Measurements from ENCODE around the gene NR6A1. TPM values are rescaled to one million over a fixed set of nuclear protein-coding genes. Genes with fewer than 3 reads are reported as not detected.

The NR6A1 gene
- polyA plus RNA-seq, 1 experiment, result 0.25 TPM

DNA sequence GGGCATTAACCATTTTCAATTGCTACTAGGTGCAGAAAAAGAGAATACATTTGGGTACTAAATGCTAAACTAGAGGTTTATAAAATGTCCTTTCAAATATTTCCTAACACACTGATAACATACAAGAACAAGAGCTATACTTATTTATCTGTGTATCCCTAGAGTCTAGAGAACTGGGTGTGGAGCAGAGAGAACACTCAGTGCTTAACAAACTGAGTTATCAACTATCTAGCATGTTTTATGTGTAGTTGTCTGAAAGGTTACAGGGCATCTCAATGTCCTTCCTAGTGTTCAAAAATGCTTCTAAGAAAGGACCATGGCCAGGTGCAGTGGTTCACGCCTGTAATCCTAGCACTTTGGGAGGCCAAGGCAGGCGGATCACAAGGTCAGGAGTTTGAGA is 40.3 kb downstream of the NR6A1 start:
- ChIA-PET POLR2A (no interaction called here), CTCF (interaction anchor here (1.2 kb wide), 1 partner anchor 19 kb away, joined by 3 read pairs; no protein-coding TSS in a partner anchor)
- no peaks in the 10 kb centered on the region for H3K27me3 ChIP-seq (ENCODE audit: control insufficient read depth, insufficient read depth, low read length)
- no peak overlapping the region for H3K4me3 ChIP-seq (ENCODE audit: low read depth, low read length)
- TF ChIP-seq, protein P1, sequence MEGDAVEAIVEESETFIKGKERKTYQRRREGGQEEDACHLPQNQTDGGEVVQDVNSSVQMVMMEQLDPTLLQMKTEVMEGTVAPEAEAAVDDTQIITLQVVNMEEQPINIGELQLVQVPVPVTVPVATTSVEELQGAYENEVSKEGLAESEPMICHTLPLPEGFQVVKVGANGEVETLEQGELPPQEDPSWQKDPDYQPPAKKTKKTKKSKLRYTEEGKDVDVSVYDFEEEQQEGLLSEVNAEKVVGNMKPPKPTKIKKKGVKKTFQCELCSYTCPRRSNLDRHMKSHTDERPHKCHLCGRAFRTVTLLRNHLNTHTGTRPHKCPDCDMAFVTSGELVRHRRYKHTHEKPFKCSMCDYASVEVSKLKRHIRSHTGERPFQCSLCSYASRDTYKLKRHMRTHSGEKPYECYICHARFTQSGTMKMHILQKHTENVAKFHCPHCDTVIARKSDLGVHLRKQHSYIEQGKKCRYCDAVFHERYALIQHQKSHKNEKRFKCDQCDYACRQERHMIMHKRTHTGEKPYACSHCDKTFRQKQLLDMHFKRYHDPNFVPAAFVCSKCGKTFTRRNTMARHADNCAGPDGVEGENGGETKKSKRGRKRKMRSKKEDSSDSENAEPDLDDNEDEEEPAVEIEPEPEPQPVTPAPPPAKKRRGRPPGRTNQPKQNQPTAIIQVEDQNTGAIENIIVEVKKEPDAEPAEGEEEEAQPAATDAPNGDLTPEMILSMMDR (IDR thresholded peaks at IDR 0.05; ENCODE audit: insufficient read depth, low read depth, low read length), result no peak
- H3K36me3 ChIP-seq (ENCODE audit: control insufficient read depth, insufficient read depth, low read length), result no peaks in the 10 kb centered on the region
- DNase-seq (ENCODE audit: low read depth), result no peak

DNA sequence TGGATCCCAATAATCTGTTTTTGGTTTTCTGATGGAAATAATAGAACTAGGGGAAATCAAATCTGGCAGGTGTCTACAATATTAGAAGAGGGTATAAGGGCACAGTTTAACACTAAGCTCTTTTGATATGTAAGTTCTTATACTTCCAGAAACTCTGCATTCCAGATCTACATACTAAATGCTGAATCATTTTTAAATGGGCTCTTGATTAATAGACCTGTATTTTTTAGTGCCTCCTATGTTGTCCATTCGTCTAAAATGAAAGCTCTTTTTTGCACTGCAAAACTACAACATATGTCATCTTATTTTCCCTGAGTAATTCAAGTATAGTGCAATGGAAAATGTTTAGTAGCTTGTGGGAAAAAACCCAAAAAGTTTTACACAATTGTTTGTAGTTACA is 44.2 kb downstream of the NR6A1 start:
- CTCF ChIA-PET, result interaction anchor here (0.6 to 2.4 kb wide), 5 partner anchors 11 to 110 kb away, joined by 3 to 7 read pairs (median 4); no protein-coding TSS in a partner anchor
- Histone ChIP-seq H3K4me3 (ENCODE audit: low read depth, low read length) (no peak overlapping the region), H3K27me3 (ENCODE audit: control insufficient read depth, insufficient read depth, low read length) (no peaks in the 10 kb centered on the region), H3K36me3 (ENCODE audit: control insufficient read depth, insufficient read depth, low read length) (no peaks in the 10 kb centered on the region)
- TF ChIP-seq, protein P1 (IDR thresholded peaks at IDR 0.05; ENCODE audit: insufficient read depth, low read depth, low read length), result no peak
- POLR2A ChIA-PET, result no interaction called here
- DNase-seq (ENCODE audit: low read depth), result no peak

DNA sequence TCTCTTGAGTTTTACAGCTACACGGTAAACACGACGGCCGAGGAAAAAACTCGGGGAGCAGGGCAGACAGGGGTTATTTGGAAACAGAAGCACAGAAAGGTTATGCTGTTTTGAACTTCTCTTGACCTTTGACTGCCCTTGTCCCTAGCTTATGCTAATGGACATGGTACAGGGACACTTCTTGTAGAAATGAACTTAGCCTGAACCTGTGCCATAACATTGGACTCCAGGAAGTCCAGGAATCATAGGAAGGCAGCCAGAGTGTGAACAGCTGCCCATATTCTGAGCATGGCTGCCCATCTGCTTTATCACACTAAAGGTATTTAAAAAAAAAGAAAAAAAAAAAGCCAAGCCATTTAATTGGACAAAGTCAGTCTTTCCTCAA is 46.1 kb downstream of the NR6A1 start:
- CTCF ChIA-PET, result interaction anchor here (1.3 to 2.1 kb wide), 3 partner anchors 13 to 110 kb away, joined by 3 to 20 read pairs (median 3); no protein-coding TSS in a partner anchor
- no peak for DNase-seq (ENCODE audit: low read depth)
- TF ChIP-seq, protein P1 (IDR thresholded peaks at IDR 0.05; ENCODE audit: insufficient read depth, low read depth, low read length), result no peak

DNA sequence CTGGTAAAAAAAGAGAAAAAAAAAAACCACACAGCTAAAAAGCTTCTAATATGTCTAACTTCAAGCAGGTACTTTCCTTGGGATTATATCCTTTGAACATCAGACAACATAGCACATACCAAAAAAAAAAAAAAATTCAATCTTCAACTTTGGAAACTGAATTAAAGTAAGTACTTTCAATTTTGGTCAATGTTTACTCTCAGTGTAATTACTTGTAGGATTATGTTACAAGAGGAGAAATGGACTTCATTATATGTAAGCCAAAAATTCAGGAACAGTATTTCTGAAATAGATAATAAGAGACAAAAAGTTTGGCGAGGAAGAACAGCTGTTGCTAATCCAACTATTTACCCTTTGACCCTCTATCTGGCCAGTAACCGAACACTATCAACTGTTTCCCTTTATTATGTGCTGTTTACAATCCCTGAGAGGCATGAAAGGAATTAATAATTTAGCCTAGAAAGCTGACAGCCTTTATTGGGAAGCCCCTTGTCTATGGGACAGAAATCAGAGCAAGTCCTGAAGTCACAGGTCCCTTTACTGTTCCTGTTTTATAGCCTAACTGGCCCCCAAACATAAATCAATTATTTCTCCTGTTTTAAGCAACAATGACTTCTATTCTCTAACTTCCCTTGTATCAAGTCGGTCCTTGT is 46.6 kb downstream of the NR6A1 start:
- no peaks in the 10 kb centered on the region for H3K36me3 ChIP-seq (ENCODE audit: control insufficient read depth, insufficient read depth, low read length)

More for the DNA sequence above, 46.1 kb downstream of the NR6A1 start:
- H3K36me3 ChIP-seq (ENCODE audit: control insufficient read depth, insufficient read depth, low read length), result no peaks in the 10 kb centered on the region
- POLR2A ChIA-PET, result no interaction called here
- H3K4me3 ChIP-seq (ENCODE audit: low read depth, low read length), result no peak overlapping the region
- H3K27me3 ChIP-seq (ENCODE audit: control insufficient read depth, insufficient read depth, low read length), result no peaks in the 10 kb centered on the region

DNA sequence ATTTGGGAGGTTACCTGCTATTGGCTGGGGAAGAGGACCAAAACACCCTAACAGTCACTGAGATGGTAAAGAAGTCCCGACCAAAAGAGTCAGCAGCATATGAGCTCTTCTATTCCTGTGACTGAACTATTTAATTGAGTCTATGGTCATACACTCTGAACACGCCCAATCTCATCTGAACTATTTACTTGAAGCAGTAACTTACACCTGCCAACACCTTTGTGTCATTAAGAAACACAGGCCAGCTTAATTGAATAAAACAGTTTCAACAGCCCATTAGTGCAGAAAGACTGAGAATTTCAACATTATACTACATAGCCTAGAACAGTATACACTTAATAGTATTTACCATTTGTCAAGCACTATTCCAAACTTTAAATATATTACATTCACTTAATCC is 47.8 kb downstream of the NR6A1 start:
- CTCF ChIA-PET, result interaction anchor here (0.9 to 2.1 kb wide), 2 partner anchors 11 to 106 kb away, joined by 4 to 20 read pairs; no protein-coding TSS in a partner anchor
- no peak for DNase-seq (ENCODE audit: low read depth)
- POLR2A ChIA-PET, result no interaction called here
- H3K27me3 ChIP-seq (ENCODE audit: control insufficient read depth, insufficient read depth, low read length), result no peaks in the 10 kb centered on the region
- H3K4me3 ChIP-seq (ENCODE audit: low read depth, low read length), result no peak overlapping the region
- TF ChIP-seq, protein P1 (IDR thresholded peaks at IDR 0.05; ENCODE audit: insufficient read depth, low read depth, low read length), result no peak
- no peaks in the 10 kb centered on the region for H3K36me3 ChIP-seq (ENCODE audit: control insufficient read depth, insufficient read depth, low read length)

More for the DNA sequence above, 46.6 kb downstream of the NR6A1 start:
- CTCF ChIA-PET, result interaction anchor here (1.3 to 2.1 kb wide), 2 partner anchors 12 to 111 kb away, joined by 3 to 20 read pairs; no protein-coding TSS in a partner anchor
- TF ChIP-seq, protein P1 (IDR thresholded peaks at IDR 0.05; ENCODE audit: insufficient read depth, low read depth, low read length), result no peak
- H3K27me3 ChIP-seq (ENCODE audit: control insufficient read depth, insufficient read depth, low read length), result no peaks in the 10 kb centered on the region
- DNase-seq (ENCODE audit: low read depth), result no peak
- POLR2A ChIA-PET, result no interaction called here
- no peak overlapping the region for H3K4me3 ChIP-seq (ENCODE audit: low read depth, low read length)

All from BJ (cell line).